ENCODE measurements around the gene NPEPL1. TPM values are rescaled to one million over a fixed set of nuclear protein-coding genes. Genes with fewer than 3 reads are reported as not detected.

Gene NPEPL1
- total and polyA plus RNA-seq, 7 experiments from 2014 or later, result 6.2 to 76.2 (median 49.5) TPM

- Mint-ChIP-seq H3K27ac (peak overlapping the region in 1 of 9 donors; percentile 3), H3K36me3 (peaks cover 0 to 36% (median 20%) of the 10 kb centered on the region in 5 donors)
- CTCF ChIA-PET, result interaction anchor here (0.5 to 1.0 kb wide), 2 partner anchors 52 to 1305 kb away, joined by 3 to 4 read pairs; partner anchors contain the start of gene STX16
These were observed 10.5 kb downstream of the NPEPL1 start for GRCh38 chr20:58702859-58703648.

GRCh38 chr20:58703765-58704371 is 11.3 kb downstream of the NPEPL1 start:
- Mint-ChIP-seq H3K9me3 (peaks cover 0 to 4% (median 0%) of the 10 kb centered on the region in 11 donors), H3K36me3 (peaks cover 0 to 36% (median 20%) of the 10 kb centered on the region in 5 donors), H3K4me1 (peaks cover 0 to 4% (median 0%) of the 10 kb centered on the region in 7 donors), H3K27ac (no peak overlapping the region), H3K4me3 (no peak overlapping the region), H3K27me3 (no peaks in the 10 kb centered on the region)
- H3K27me3 ChIP-seq (ENCODE audit: control insufficient read depth in 2 of 2, insufficient read depth in 2 of 2, low read length in 2 of 2), result no peaks in the 10 kb centered on the region
- H3K27ac ChIP-seq (ENCODE audit: low read depth, low read length), result no peak overlapping the region
- H3K9me3 ChIP-seq (ENCODE audit: control insufficient read depth in 2 of 3, low read length in 3 of 3), result no peaks in the 10 kb centered on the region
- H3K4me1 ChIP-seq (ENCODE audit: control insufficient read depth in 2 of 2, insufficient read depth in 2 of 2, low read length in 2 of 2), result no peaks in the 10 kb centered on the region
- H3K36me3 ChIP-seq (ENCODE audit: control insufficient read depth in 2 of 3, insufficient read depth in 3 of 3, low read length in 3 of 3), result peaks cover 3 to 52% (median 6%) of the 10 kb centered on the region in 3 experiments
- ATAC-seq (no peak), DNase-seq (no peak)
- intact Hi-C loops (cut with micrococcal nuclease), result loop anchor here in 1 of 2 donors (1.0 kb wide), 1 partner anchor 54 kb away; no protein-coding TSS in a partner anchor
- no peak overlapping the region for H3K4me3 ChIP-seq (ENCODE audit: low read length)
- ChIA-PET POLR2A (interaction anchor here (1.4 kb wide), 1 partner anchor 53 kb away, joined by 4 read pairs; the partner anchor contains the start of gene STX16), CTCF (interaction anchor here (1.0 kb wide), 1 partner anchor 53 kb away, joined by 4 read pairs; the partner anchor contains the start of gene STX16)

More at GRCh38 chr20:58702859-58703648, 10.5 kb downstream of the NPEPL1 start:
- Mint-ChIP-seq H3K27me3 (no peaks in the 10 kb centered on the region), H3K9me3 (peaks cover 0 to 4% (median 0%) of the 10 kb centered on the region in 11 donors), H3K4me3 (no peak overlapping the region), H3K4me1 (peaks cover 0 to 4% (median 0%) of the 10 kb centered on the region in 7 donors)
- Histone ChIP-seq H3K27ac (ENCODE audit: low read depth, low read length) (no peak overlapping the region), H3K27me3 (ENCODE audit: control insufficient read depth in 2 of 2, insufficient read depth in 2 of 2, low read length in 2 of 2) (no peaks in the 10 kb centered on the region), H3K4me1 (ENCODE audit: control insufficient read depth in 2 of 2, insufficient read depth in 2 of 2, low read length in 2 of 2) (no peaks in the 10 kb centered on the region), H3K9me3 (ENCODE audit: control insufficient read depth in 2 of 3, low read length in 3 of 3) (no peaks in the 10 kb centered on the region), H3K36me3 (ENCODE audit: control insufficient read depth in 2 of 3, insufficient read depth in 3 of 3, low read length in 3 of 3) (peaks cover 3 to 59% (median 6%) of the 10 kb centered on the region in 3 experiments), H3K4me3 (ENCODE audit: low read length) (no peak overlapping the region)
- ATAC-seq (no peak), DNase-seq (no peak)
- intact Hi-C loops (cut with micrococcal nuclease), result loop anchor here in 1 of 2 donors (1.0 kb wide), 1 partner anchor 53 kb away; no protein-coding TSS in a partner anchor
- POLR2A ChIA-PET, result interaction anchor here (0.7 kb wide), 1 partner anchor 316 kb away, joined by 3 read pairs; no protein-coding TSS in a partner anchor

GRCh38 chr20:58705208-58705926 is 12.8 kb downstream of the NPEPL1 start:
- intact Hi-C loops (cut with micrococcal nuclease), result no loop called here
- DNase-seq, result no peak
- ChIA-PET CTCF (interaction anchor here (0.6 kb wide), 1 partner anchor 155 kb away, joined by 3 read pairs; no protein-coding TSS in a partner anchor), POLR2A (interaction anchor here (0.9 kb wide), 1 partner anchor 44 kb away, joined by 3 read pairs; no protein-coding TSS in a partner anchor)
- Mint-ChIP-seq H3K4me1 (peaks cover 0 to 4% (median 1%) of the 10 kb centered on the region in 7 donors), H3K4me3 (no peak overlapping the region), H3K36me3 (peaks cover 4 to 35% (median 18%) of the 10 kb centered on the region in 5 donors), H3K9me3 (peaks cover 0 to 4% (median 0%) of the 10 kb centered on the region in 11 donors), H3K27me3 (no peaks in the 10 kb centered on the region), H3K27ac (no peak overlapping the region)
- Histone ChIP-seq H3K4me3 (ENCODE audit: low read length) (no peak overlapping the region), H3K9me3 (ENCODE audit: control insufficient read depth in 2 of 3, low read length in 3 of 3) (no peaks in the 10 kb centered on the region), H3K4me1 (ENCODE audit: control insufficient read depth in 2 of 2, insufficient read depth in 2 of 2, low read length in 2 of 2) (no peaks in the 10 kb centered on the region), H3K36me3 (ENCODE audit: control insufficient read depth in 2 of 3, insufficient read depth in 3 of 3, low read length in 3 of 3) (peaks cover 3 to 42% (median 6%) of the 10 kb centered on the region in 3 experiments), H3K27me3 (ENCODE audit: control insufficient read depth in 2 of 2, insufficient read depth in 2 of 2, low read length in 2 of 2) (no peaks in the 10 kb centered on the region), H3K27ac (ENCODE audit: low read depth, low read length) (no peak overlapping the region)
- no peak for ATAC-seq

- DNase-seq, result no peak
- H3K4me3 ChIP-seq (ENCODE audit: low read length), result no peak overlapping the region
- Mint-ChIP-seq H3K4me1 (peaks cover 0 to 4% (median 0%) of the 10 kb centered on the region in 7 donors), H3K27me3 (no peaks in the 10 kb centered on the region), H3K4me3 (no peak overlapping the region), H3K36me3 (peaks cover 4 to 35% (median 16%) of the 10 kb centered on the region in 5 donors), H3K27ac (no peak overlapping the region), H3K9me3 (peaks cover 0 to 4% (median 0%) of the 10 kb centered on the region in 11 donors)
- peaks cover 3 to 37% (median 6%) of the 10 kb centered on the region in 3 experiments for H3K36me3 ChIP-seq (ENCODE audit: control insufficient read depth in 2 of 3, insufficient read depth in 3 of 3, low read length in 3 of 3)
- ChIA-PET CTCF (interaction anchor here (0.6 kb wide), 1 partner anchor 40 kb away, joined by 3 read pairs; no protein-coding TSS in a partner anchor), POLR2A (interaction anchor here (0.9 kb wide), 1 partner anchor 45 kb away, joined by 3 read pairs; no protein-coding TSS in a partner anchor)
- no peaks in the 10 kb centered on the region for H3K9me3 ChIP-seq (ENCODE audit: control insufficient read depth in 2 of 3, low read length in 3 of 3)
- ATAC-seq, result no peak
- H3K27me3 ChIP-seq (ENCODE audit: control insufficient read depth in 2 of 2, insufficient read depth in 2 of 2, low read length in 2 of 2), result no peaks in the 10 kb centered on the region
- no peaks in the 10 kb centered on the region for H3K4me1 ChIP-seq (ENCODE audit: control insufficient read depth in 2 of 2, insufficient read depth in 2 of 2, low read length in 2 of 2)
- no peak overlapping the region for H3K27ac ChIP-seq (ENCODE audit: low read depth, low read length)
- intact Hi-C loops (cut with micrococcal nuclease), result no loop called here
These were observed 13.7 kb downstream of the NPEPL1 start for GRCh38 chr20:58706150-58706892.

GRCh38 chr20:58706975-58707681 is 14.5 kb downstream of the NPEPL1 start:
- H3K36me3 ChIP-seq (ENCODE audit: control insufficient read depth in 2 of 3, insufficient read depth in 3 of 3, low read length in 3 of 3), result peaks cover 3 to 29% (median 6%) of the 10 kb centered on the region in 3 experiments
- intact Hi-C loops (cut with micrococcal nuclease), result no loop called here
- no peaks in the 10 kb centered on the region for H3K4me1 ChIP-seq (ENCODE audit: control insufficient read depth in 2 of 2, insufficient read depth in 2 of 2, low read length in 2 of 2)
- peak in 1 of 9 donors; percentile 8 for DNase-seq
- Mint-ChIP-seq H3K27ac (no peak overlapping the region), H3K27me3 (no peaks in the 10 kb centered on the region), H3K4me3 (no peak overlapping the region), H3K36me3 (peaks cover 4 to 35% (median 16%) of the 10 kb centered on the region in 5 donors), H3K9me3 (peaks cover 0 to 5% (median 0%) of the 10 kb centered on the region in 11 donors), H3K4me1 (peaks cover 0 to 4% (median 0%) of the 10 kb centered on the region in 7 donors)
- POLR2A ChIA-PET, result no interaction called here
- H3K27ac ChIP-seq (ENCODE audit: low read depth, low read length), result no peak overlapping the region
- CTCF ChIA-PET, result interaction anchor here (0.6 kb wide), 1 partner anchor 41 kb away, joined by 3 read pairs; no protein-coding TSS in a partner anchor
- H3K27me3 ChIP-seq (ENCODE audit: control insufficient read depth in 2 of 2, insufficient read depth in 2 of 2, low read length in 2 of 2), result no peaks in the 10 kb centered on the region
- no peak overlapping the region for H3K4me3 ChIP-seq (ENCODE audit: low read length)
- no peak for ATAC-seq
- H3K9me3 ChIP-seq (ENCODE audit: control insufficient read depth in 2 of 3, low read length in 3 of 3), result no peaks in the 10 kb centered on the region

All from naive thymus-derived CD4-positive, alpha-beta T cell (primary cell).